GM12878 (cell line): ENCODE measurements around the gene SLC5A10. TPM values are rescaled to one million over a fixed set of nuclear protein-coding genes. Genes with fewer than 3 reads are reported as not detected.

Experiments used
- ATAC-seq: fragments of 200-7000 bp; cut with Tn5 transposase; 3 replicates; pipeline ENCODE4 v1.9.1; 2020; ENCODE audit warnings: mild to moderate bottlenecking, moderate library complexity
- BruUV-seq: library from RNA; stranded (reverse); fragments of 400-500 nt; replicated peaks from 2 replicates; lab custom pipeline; 2021; lab: Mats Ljungman, UMichigan
- CTCF ChIA-PET: fragments of 300-600 bp; sonication (Branson Sonifier 250); formaldehyde crosslinking; extraction: SDS; loops from one replicate; lab custom pipeline; 2021; ENCODE audit warnings: inconsistent platforms; lab: Yijun Ruan, JAX
- POLR2A ChIA-PET: fragments of 350-600 bp; formaldehyde crosslinking; extraction: SDS; loops from one replicate; lab custom pipeline; 2021; ENCODE audit warnings: inconsistent platforms; lab: Charles Lee
- RAD21 ChIA-PET: fragments of 300-600 bp; sonication (Branson Sonifier 250); formaldehyde crosslinking; loops from one replicate; lab custom pipeline; 2023; ENCODE audit warnings: antibody characterized with exemption; ENCODE audit not compliant: unreplicated experiment; lab: Charles Lee
- SMC1A ChIA-PET: fragments of 300-600 bp; sonication (Branson Sonifier 250); formaldehyde crosslinking; loops from one replicate; lab custom pipeline; 2023; ENCODE audit not compliant: unreplicated experiment, uncharacterized antibody; lab: Charles Lee
- DNase-seq: peaks from one replicate; pipeline ENCODE4 v3.0.0-alpha.2; 2011; ENCODE audit warnings: low read depth, low spot score
- FAIRE-seq: peaks from 3 replicates; lab custom pipeline; 2011; peaks lifted over from hg19 to GRCh38; lab: Jason Lieb, UNC
- H2AFZ ChIP-seq: 2 replicates; pipeline ENCODE4 v1.6.0; 2011; ENCODE audit warnings: low read depth, low read length, control low read depth; ENCODE audit not compliant: control insufficient read depth
- H3K27ac ChIP-seq: 2 replicates; pipeline ENCODE4 v1.5.1; 2011; ENCODE audit warnings: control low read depth; ENCODE audit not compliant: control insufficient read depth, insufficient read depth
- H3K27me3 ChIP-seq, 2 experiments: replicated peaks in 1 of 2; 2 replicates each; pipeline versions ENCODE4 v1.6.0 to v1.6.1; 2011; ENCODE audit warnings: low read length in 1 of 2; ENCODE audit not compliant: control insufficient read depth in 2 of 2, insufficient read depth in 2 of 2
- H3K36me3 ChIP-seq, 2 experiments: 2 replicates each; pipeline ENCODE4 v1.5.1; 2011; ENCODE audit warnings: low read length in 1 of 2; ENCODE audit not compliant: control insufficient read depth in 2 of 2, insufficient read depth in 2 of 2
- H3K4me1 ChIP-seq: 2 replicates; pipeline ENCODE4 v1.6.1; 2011; ENCODE audit warnings: mild to moderate bottlenecking, low read length, moderate library complexity, mixed read lengths; ENCODE audit not compliant: control insufficient read depth, insufficient read depth
- H3K4me2 ChIP-seq: 2 replicates; pipeline ENCODE4 v1.6.0; 2011; ENCODE audit warnings: control low read depth; ENCODE audit not compliant: control insufficient read depth, insufficient read depth
- H3K4me3 ChIP-seq: fragments of 200-600 bp; sonication (generic); 2 replicates; pipeline ENCODE4 v1.5.1; 2016
- H3K79me2 ChIP-seq: 2 replicates; pipeline ENCODE4 v1.6.0; 2011; ENCODE audit warnings: low read length; ENCODE audit not compliant: control insufficient read depth, insufficient read depth
- H3K9ac ChIP-seq: 2 replicates; pipeline ENCODE4 v1.8.0; 2011; ENCODE audit warnings: low read length, control low read depth, mixed read lengths; ENCODE audit not compliant: control insufficient read depth, insufficient read depth
- H3K9me3 ChIP-seq: replicated peaks from 3 replicates; pipeline ENCODE4 v1.5.1; 2011; ENCODE audit warnings: mild to moderate bottlenecking, low read length; ENCODE audit not compliant: control insufficient read depth, insufficient read depth
- H4K20me1 ChIP-seq: 2 replicates; pipeline ENCODE4 v1.6.0; 2011; ENCODE audit not compliant: control insufficient read depth, insufficient read depth
- BCL3 ChIP-seq: IDR thresholded peaks from 2 replicates; pipeline ENCODE4 v1.6.1; 2011; ENCODE audit warnings: borderline replicate concordance, low read depth, mild to moderate bottlenecking, moderate library complexity, low read length; ENCODE audit not compliant: insufficient read depth, poor library complexity, severe bottlenecking
- ETV6 ChIP-seq, 2 experiments: fragments of 450-650 bp in 1 of 2; IDR thresholded peaks in 1 of 2; conservative IDR thresholded peaks in 1 of 2; 2 replicates each; pipeline ENCODE4 v1.6.1; 2014; ENCODE audit warnings: antibody characterized with exemption in 1 of 2, borderline replicate concordance in 1 of 2, low read depth in 1 of 2, mild to moderate bottlenecking in 1 of 2, moderate library complexity in 1 of 2
- HDAC6 ChIP-seq: fragments of 200-600 bp; sonication (generic); IDR thresholded peaks from one replicate; pipeline ENCODE4 v1.8.0; 2017; ENCODE audit warnings: antibody characterized with exemption; ENCODE audit not compliant: unreplicated experiment
- IRF4 ChIP-seq: IDR thresholded peaks from 2 replicates; pipeline ENCODE4 v1.6.1; 2011; ENCODE audit warnings: low read depth, low read length
- KAT2A ChIP-seq: conservative IDR thresholded peaks from 2 replicates; pipeline ENCODE4 v1.6.1; 2011; ENCODE audit warnings: low read depth, low read length; ENCODE audit not compliant: control insufficient read depth
- KLF5 ChIP-seq: fragments of 450-650 bp; IDR thresholded peaks from 2 replicates; pipeline ENCODE4 v1.6.1; 2014; ENCODE audit warnings: mild to moderate bottlenecking; ENCODE audit not compliant: partially characterized antibody
- LARP7 ChIP-seq: fragments of 450-650 bp; IDR thresholded peaks from 2 replicates; pipeline ENCODE4 v1.6.1; 2017; ENCODE audit warnings: mild to moderate bottlenecking
- MEF2B ChIP-seq: fragments of 450-650 bp; IDR thresholded peaks from 2 replicates; pipeline ENCODE4 v1.6.1; 2018; ENCODE audit warnings: mild to moderate bottlenecking, moderate library complexity; ENCODE audit not compliant: partially characterized antibody, poor library complexity, severe bottlenecking
- MTA3 ChIP-seq: IDR thresholded peaks from 2 replicates; pipeline ENCODE4 v1.6.1; 2012; ENCODE audit warnings: low read length, inconsistent platforms, borderline replicate concordance
- NR2C2 ChIP-seq: IDR thresholded peaks from 2 replicates; pipeline ENCODE4 v1.6.1; 2011; ENCODE audit warnings: borderline replicate concordance, low read depth; ENCODE audit not compliant: control insufficient read depth, insufficient read length
- NR2F1 ChIP-seq: fragments of 450-650 bp; conservative IDR thresholded peaks from 2 replicates; pipeline ENCODE4 v1.6.1; 2017; ENCODE audit warnings: mild to moderate bottlenecking
- POLR2A ChIP-seq: IDR thresholded peaks from 2 replicates; pipeline ENCODE4 v1.6.1; 2011; ENCODE audit warnings: low read depth, mild to moderate bottlenecking, low read length
- POU2F2 ChIP-seq: IDR thresholded peaks from 3 replicates; pipeline ENCODE4 v1.6.1; 2011; ENCODE audit warnings: low read depth, mild to moderate bottlenecking, low read length, borderline replicate concordance
- RBBP5 ChIP-seq: fragments of 200-600 bp; sonication (generic); conservative IDR thresholded peaks from 2 replicates; pipeline ENCODE4 v1.6.1; 2016
- SMARCA5 ChIP-seq: fragments of 450-650 bp; IDR thresholded peaks from 2 replicates; pipeline ENCODE4 v1.6.1; 2017; ENCODE audit warnings: mild to moderate bottlenecking
- SMC3 ChIP-seq: IDR thresholded peaks from 2 replicates; pipeline ENCODE4 v1.6.1; 2011; ENCODE audit warnings: low read length, improper control_type of control experiment, borderline replicate concordance
- SREBF2 ChIP-seq: IDR thresholded peaks from 2 replicates; pipeline ENCODE4 v1.6.1; 2012; ENCODE audit warnings: mild to moderate bottlenecking, low read length
- TBL1XR1 ChIP-seq: IDR thresholded peaks from 2 replicates; pipeline ENCODE4 v1.6.1; 2012; ENCODE audit warnings: low read depth, low read length, improper control_type of control experiment
- TCF3 ChIP-seq: IDR thresholded peaks from 2 replicates; pipeline ENCODE4 v1.6.1; 2012; ENCODE audit warnings: low read depth, mild to moderate bottlenecking, low read length, borderline replicate concordance; ENCODE audit not compliant: insufficient read depth
- YBX1 ChIP-seq: fragments of 450-650 bp; IDR thresholded peaks from 2 replicates; pipeline ENCODE4 v1.6.1; 2016; ENCODE audit warnings: antibody characterized with exemption
- YY1 ChIP-seq: IDR thresholded peaks from 2 replicates; pipeline ENCODE4 v1.6.1; 2011; ENCODE audit warnings: low read depth, mild to moderate bottlenecking, low read length
- ZBED1 ChIP-seq: IDR thresholded peaks from 2 replicates; pipeline ENCODE4 v1.6.1; 2016; ENCODE audit warnings: borderline replicate concordance
- WGBS: methylation state at CpG from one replicate; pipeline ENCODE4 v1.1.6; 2016; ENCODE audit warnings: low lambda C conversion rate; ENCODE audit not compliant: insufficient replicate concordance, insufficient coverage; ENCODE audit errors: missing lambda C conversion rate; 5-methylcytosine and 5-hydroxymethylcytosine counted together
- in situ Hi-C: fragments of 300-500 bp; cut with MboI; formaldehyde crosslinking; loops from 9 replicates; pipeline ENCODE4 v1.14.3; 2018; ENCODE audit warnings: mixed read lengths
- intact Hi-C: fragments of 100-400 bp; cut with micrococcal nuclease; formaldehyde crosslinking; loops from one replicate; pipeline ENCODE4 v1.14.2; 2022; ENCODE audit not compliant: unreplicated experiment
- polyA plus RNA-seq, 11 experiments: library from polyadenylated mRNA; depleted of rRNA in 4 of 11; unstranded in 6 of 11; stranded (reverse) in 5 of 11; fragments of >200 nt; fragmentation: Nextera tagmentation in 4 of 11; fragmentation: Illumina TruSeq in 1 of 11; extraction: Ambion mirVana in 4 of 11; extraction: Trizol in 1 of 11; gene quantifications; 1 replicate in 1 of 11; 2 replicates in 10 of 11; pipeline versions ENCODE4 v1.2.1 to v1.2.3, GENCODE V29; 2011 to 2016; ENCODE audit warnings: inconsistent platforms in 2 of 11, missing spikeins in 2 of 11, low read depth in 1 of 11
- total RNA-seq, 4 experiments: library from RNA; depleted of rRNA in 3 of 4; stranded (reverse); fragments of >200 nt in 3 of 4; fragmentation: Illumina TruSeq in 1 of 4; extraction: Trizol in 1 of 4; gene quantifications; 2 replicates each; pipeline versions ENCODE4 v1.2.1 to v1.2.3, GENCODE V29; 2013 to 2021
- TF ChIP-seq, protein P1 (sequence below): fragments of 150-350 bp; IDR thresholded peaks from 2 replicates; pipeline ENCODE4 v1.6.1; 2014; ENCODE audit warnings: mild to moderate bottlenecking, low read depth, low read length

The SLC5A10 gene
- total and polyA plus RNA-seq, 10 of the 15 experiments (the other 5 are each of a cell fraction or from before 2014, with no cell fraction given), result under 0.01 to 0.18 (median 0.07) TPM; not detected in 4

GRCh38 chr17:19019041-19019941 is 67.3 kb downstream of the SLC5A10 start:
- in situ Hi-C loops, result no loop called here
- no peak overlapping the region for H3K27ac ChIP-seq
- ATAC-seq (no peak; the same call in 2 of the 3 replicates), DNase-seq (no peak), FAIRE-seq (no peak)
- H2AFZ ChIP-seq, result no peak overlapping the region
- intact Hi-C loops, result no loop called here
- no peak overlapping the region for H3K4me2 ChIP-seq
- H3K9ac ChIP-seq, result no peak overlapping the region
- H3K27me3 ChIP-seq, result no peaks in the 10 kb centered on the region
- WGBS, result 55% methylated on average over 23 of the region's 27 CpGs
- peaks cover 0 to 14% of the 10 kb centered on the region in 2 experiments; a peak in 3 of 4 replicates for H3K36me3 ChIP-seq
- no peaks in the 10 kb centered on the region for H4K20me1 ChIP-seq
- RAD21 ChIA-PET, result interaction anchor here (1.5 kb wide), 1 partner anchor 58 kb away, joined by 5 read pairs; no protein-coding TSS in a partner anchor
- no peaks in the 10 kb centered on the region for H3K4me1 ChIP-seq
- BruUV-seq, result no TSS peak
- H3K79me2 ChIP-seq, result no peaks in the 10 kb centered on the region
- POLR2A ChIA-PET, result no interaction called here
- no peak overlapping the region for H3K4me3 ChIP-seq
- CTCF ChIA-PET, result no interaction called here
- SMC1A ChIA-PET, result no interaction called here
- no peaks in the 10 kb centered on the region for H3K9me3 ChIP-seq
- TF ChIP-seq IRF4 (no peak), ZBED1 (peak; percentile 41; the same call in 1 of the 2 replicates), ETV6 (conservative IDR thresholded peaks at IDR 0.05 in 1 of 2, IDR thresholded peaks at IDR 0.05 in 1 of 2; ENCODE audit: borderline replicate concordance in 1 of 2, low read depth in 1 of 2) (no peak), MTA3 (peak; percentile 51; the same call in 1 of the 2 replicates), BCL3 (peak; percentile 3), HDAC6 (no peak), SMARCA5 (no peak), MEF2B (peak; percentile 29), SMC3 (no peak), TCF3 (no peak), LARP7 (0 out of 2 replicates have a peak, but pooled peaks have one; percentile 31), RBBP5 (no peak), YY1 (no peak), YBX1 (no peak), POU2F2 (0 out of 3 replicates have a peak, but pooled peaks have one; percentile 7), NR2C2 (no peak), KAT2A (no peak), POLR2A (peak; percentile 66; the same call in 1 of the 2 replicates), KLF5 (no peak), TBL1XR1 (no peak), NR2F1 (peak; percentile 32; the same call in 1 of the 2 replicates), SREBF2 (no peak)
- TF ChIP-seq, protein P1, sequence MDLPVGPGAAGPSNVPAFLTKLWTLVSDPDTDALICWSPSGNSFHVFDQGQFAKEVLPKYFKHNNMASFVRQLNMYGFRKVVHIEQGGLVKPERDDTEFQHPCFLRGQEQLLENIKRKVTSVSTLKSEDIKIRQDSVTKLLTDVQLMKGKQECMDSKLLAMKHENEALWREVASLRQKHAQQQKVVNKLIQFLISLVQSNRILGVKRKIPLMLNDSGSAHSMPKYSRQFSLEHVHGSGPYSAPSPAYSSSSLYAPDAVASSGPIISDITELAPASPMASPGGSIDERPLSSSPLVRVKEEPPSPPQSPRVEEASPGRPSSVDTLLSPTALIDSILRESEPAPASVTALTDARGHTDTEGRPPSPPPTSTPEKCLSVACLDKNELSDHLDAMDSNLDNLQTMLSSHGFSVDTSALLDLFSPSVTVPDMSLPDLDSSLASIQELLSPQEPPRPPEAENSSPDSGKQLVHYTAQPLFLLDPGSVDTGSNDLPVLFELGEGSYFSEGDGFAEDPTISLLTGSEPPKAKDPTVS, result no peak
